BE2C (cell line): ENCODE results near the gene AGBL1.

ENCODE experiments used
- DNase-seq: peaks from one replicate; pipeline ENCODE4 v3.0.0-alpha.2; 2020
- H3K27me3 ChIP-seq: fragments of 250-450 bp; sonication (Bioruptor Pico); 2 replicates; pipeline ENCODE4 v1.5.1; 2020; ENCODE audit warnings: mild to moderate bottlenecking
- H3K36me3 ChIP-seq: fragments of 250-450 bp; sonication (Bioruptor Pico); 2 replicates; pipeline ENCODE4 v1.5.1; 2020; ENCODE audit warnings: mild to moderate bottlenecking
- H3K4me1 ChIP-seq: fragments of 250-450 bp; sonication (Bioruptor Pico); 2 replicates; pipeline ENCODE4 v1.5.1; 2020
- H3K4me3 ChIP-seq: 2 replicates; pipeline ENCODE4 v1.5.1; 2011; ENCODE audit warnings: low read depth, low read length
- H3K9me3 ChIP-seq: fragments of 250-450 bp; sonication (Bioruptor Pico); 2 replicates; pipeline ENCODE4 v1.5.1; 2020
- CTCF ChIP-seq: IDR thresholded peaks from 2 replicates; pipeline ENCODE4 v1.5.1; 2012; ENCODE audit warnings: mild to moderate bottlenecking, low read depth, low read length

Gene AGBL1

GRCh38 chr15:86879250-86880229, 799.9 kb downstream of the AGBL1 start:
- H3K9me3 ChIP-seq, result no peaks in the 10 kb centered on the region
- DNase-seq, result no peak
- H3K27me3 ChIP-seq, result no peaks in the 10 kb centered on the region
- H3K4me3 ChIP-seq, result no peak overlapping the region
- no peaks in the 10 kb centered on the region for H3K4me1 ChIP-seq
- H3K36me3 ChIP-seq, result no peaks in the 10 kb centered on the region
- TF ChIP-seq CTCF, result no peak

GRCh38 chr15:86885616-86886015, 805.9 kb downstream of the AGBL1 start:
- Histone ChIP-seq H3K4me3 (no peak overlapping the region), H3K27me3 (no peaks in the 10 kb centered on the region; the same call in 1 of the 2 replicates), H3K9me3 (no peaks in the 10 kb centered on the region), H3K36me3 (no peaks in the 10 kb centered on the region), H3K4me1 (no peaks in the 10 kb centered on the region)
- DNase-seq, result no peak
- TF ChIP-seq CTCF, result no peak

GRCh38 chr15:86892774-86893449, 813.2 kb downstream of the AGBL1 start:
- no peak overlapping the region for H3K4me3 ChIP-seq
- no peaks in the 10 kb centered on the region for H3K36me3 ChIP-seq
- no peaks in the 10 kb centered on the region for H3K9me3 ChIP-seq
- no peak for TF ChIP-seq CTCF
- peaks cover 8% of the 10 kb centered on the region for H3K27me3 ChIP-seq
- DNase-seq, result no peak
- no peaks in the 10 kb centered on the region for H3K4me1 ChIP-seq

GRCh38 chr15:86894269-86894668, 814.6 kb downstream of the AGBL1 start:
- H3K36me3 ChIP-seq, result no peaks in the 10 kb centered on the region
- no peak for DNase-seq
- TF ChIP-seq CTCF, result no peak

GRCh38 chr15:86903642-86904421, 824.2 kb downstream of the AGBL1 start:
- DNase-seq, result no peak

More at GRCh38 chr15:86894269-86894668, 814.6 kb downstream of the AGBL1 start:
- H3K4me1 ChIP-seq, result no peaks in the 10 kb centered on the region
- peaks cover 8% of the 10 kb centered on the region for H3K27me3 ChIP-seq
- no peak overlapping the region for H3K4me3 ChIP-seq
- no peaks in the 10 kb centered on the region for H3K9me3 ChIP-seq

More at GRCh38 chr15:86903642-86904421, 824.2 kb downstream of the AGBL1 start:
- Histone ChIP-seq H3K4me3 (no peak overlapping the region), H3K4me1 (no peaks in the 10 kb centered on the region), H3K9me3 (no peaks in the 10 kb centered on the region), H3K36me3 (no peaks in the 10 kb centered on the region), H3K27me3 (peaks cover 3% of the 10 kb centered on the region; the same call in 1 of the 2 replicates)
- TF ChIP-seq CTCF, result no peak
